Embryonic facial prominence (tissue), 1 donor: ENCODE results near the gene C2CD2.
"Not testable (repeated sequence)": the region's sequence is repeated elsewhere in the genome, so short reads cannot be mapped to it uniquely, and the experiment has no call there.

Experiments
- DNase-seq: peaks from one replicate; pipeline ENCODE4 v3.0.0-alpha.2; 2016; ENCODE audit errors: extremely low spot score

The C2CD2 gene

DNA sequence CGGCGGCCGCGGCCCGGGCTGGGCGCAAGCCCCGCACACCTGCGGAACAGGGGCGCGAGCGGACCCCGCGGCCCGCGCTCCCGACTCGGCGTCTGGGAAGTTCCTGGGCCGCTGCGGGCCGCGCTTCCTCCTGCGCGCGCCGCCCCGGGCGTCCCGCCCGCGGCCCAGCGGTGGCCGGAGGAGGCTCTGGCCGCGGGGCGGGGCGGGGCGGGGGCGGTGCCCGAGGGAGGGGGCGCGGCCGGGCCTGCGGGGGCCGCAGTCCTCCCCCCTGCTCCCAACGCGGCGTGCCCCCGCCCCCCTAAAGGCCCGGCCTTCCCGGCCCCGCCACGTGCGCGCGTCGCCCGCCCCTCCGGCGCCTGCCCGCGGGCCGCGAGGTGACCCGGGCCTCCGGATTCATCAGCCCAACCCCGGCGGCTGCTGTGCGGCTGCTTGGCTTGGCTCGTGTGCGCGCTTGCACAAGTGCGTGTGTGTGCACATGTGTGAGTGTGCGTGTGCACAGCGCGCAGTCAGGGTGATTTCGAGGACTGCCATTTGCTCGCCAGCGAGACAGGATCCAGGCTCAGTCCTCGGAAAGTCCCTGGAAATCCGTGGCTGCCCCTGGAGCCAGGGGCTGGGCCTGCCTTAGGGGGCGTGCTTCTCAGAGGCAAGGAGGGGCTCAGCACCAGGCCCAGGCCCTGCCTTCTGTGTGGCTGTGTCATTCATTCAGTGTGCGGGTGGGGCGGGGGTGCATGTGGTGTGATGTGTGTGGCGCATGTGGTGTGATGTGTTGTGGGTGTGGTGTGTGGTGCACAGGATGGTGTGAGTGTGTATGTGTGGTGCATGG is at the start of gene C2CD2:
Gene C2CD2 (minus strand): TSS at position 188 of the 823 bp plus-strand sequence. CDS start 370 bp downstream, outside the sequence.
- no peak for DNase-seq

GRCh38 chr21:42003051-42003461 is 49.2 kb upstream of the C2CD2 start:
- no peak for DNase-seq

DNA sequence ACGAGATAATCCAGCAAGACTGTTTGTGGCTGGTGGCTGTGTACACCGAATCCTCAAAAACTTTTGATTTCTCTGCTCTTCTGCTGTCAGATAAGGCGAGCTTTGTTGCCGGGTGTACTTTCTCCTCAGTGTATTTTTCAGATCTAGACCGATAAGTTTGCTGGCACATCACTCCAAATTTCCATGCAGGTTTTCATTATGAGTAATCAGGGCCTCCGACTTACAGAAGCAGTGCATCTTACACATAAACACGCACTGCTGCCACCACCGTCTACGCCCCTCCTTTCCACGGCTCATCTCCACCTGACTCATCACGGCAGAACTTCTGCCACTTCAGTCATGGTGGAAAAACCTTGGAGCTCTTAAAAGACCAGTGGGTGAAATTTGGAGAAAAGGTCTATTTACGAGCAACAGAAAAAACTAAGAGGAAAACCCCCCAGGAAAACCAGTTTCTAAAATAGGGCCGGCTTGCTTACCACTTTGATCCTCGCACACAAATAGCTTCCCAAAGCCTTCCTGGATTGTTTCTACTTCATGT is 48.7 kb upstream of the C2CD2 start:
- DNase-seq, result no peak

GRCh38 chr21:42001781-42002180 is 48.0 kb upstream of the C2CD2 start:
- no peak for DNase-seq

DNA sequence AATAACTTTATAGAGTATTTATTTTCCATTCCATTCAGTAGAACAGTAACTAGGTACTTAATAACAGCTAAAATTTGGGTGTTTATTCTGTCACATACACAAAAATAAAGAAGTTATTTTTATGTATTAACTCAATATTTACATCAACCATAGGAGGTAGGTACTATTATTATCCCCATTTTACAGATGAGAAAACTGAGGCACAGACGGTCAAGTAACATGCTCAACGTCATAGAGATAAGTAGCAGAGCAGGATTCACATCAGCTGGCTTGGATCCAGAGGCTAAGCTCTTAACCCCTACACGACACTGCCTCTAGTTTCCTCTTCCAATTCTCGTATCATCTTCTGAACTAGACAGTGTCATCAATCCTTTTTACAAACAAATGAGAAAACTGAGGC is 47.1 kb upstream of the C2CD2 start:
- no peak for DNase-seq

DNA sequence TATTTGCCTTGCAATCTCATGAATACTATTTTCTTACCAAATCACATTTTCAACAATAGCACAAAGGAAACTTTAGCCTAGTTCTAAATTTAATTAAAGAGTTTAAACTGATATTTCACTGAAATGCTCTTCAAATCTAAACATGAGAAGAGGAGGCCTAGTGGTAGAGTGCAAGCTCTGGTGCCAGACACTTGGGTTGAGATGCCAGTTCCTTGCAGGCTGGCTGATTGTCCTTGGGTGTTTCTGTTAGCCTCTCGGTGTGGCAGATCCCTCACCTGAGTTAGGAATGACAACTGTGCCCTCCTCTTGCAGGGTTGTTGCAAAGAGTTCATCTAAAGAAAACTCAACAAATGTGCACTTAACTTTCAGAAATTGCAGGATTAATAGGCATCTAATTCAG is 43.8 kb upstream of the C2CD2 start:
- no peak for DNase-seq

DNA sequence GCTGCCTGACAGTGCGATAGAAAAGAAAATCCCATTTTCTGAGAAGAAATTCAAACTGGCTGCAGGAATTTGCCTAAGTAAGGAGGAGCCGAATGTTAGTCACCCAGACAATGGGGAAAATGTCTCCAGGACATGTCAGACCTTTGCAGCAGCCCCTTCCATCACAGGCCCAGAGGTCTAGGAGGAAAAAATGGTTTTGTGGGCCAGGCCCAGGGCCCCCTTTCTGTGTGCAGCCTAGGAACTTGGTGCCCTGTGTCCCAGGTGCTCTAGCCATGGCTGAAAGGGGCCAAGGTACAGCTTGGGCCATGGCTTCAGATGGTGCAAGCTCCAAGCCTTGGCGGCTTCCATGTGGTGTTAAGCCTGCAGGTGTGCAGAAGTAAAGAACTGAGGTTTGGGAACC is 41.8 kb upstream of the C2CD2 start:
- DNase-seq, result no peak

DNA sequence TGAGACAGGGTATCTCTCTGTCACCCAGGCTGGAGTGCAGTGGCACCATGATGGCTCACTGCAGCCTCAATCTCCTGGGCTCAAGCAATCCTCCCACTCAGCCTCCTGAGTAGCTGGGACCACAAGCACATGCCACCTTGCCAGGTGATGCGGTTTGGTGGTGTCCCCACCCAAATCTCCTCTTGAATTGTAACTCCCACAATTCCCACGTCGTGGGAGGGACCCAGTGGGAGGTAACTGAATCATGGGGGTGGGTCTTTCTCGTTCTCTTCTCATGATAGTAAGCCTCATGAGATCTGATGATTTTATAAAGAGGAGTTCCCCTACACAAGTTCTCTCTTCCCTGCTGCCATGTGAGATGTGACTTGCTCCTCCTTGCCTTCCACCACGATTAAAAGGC is 40.8 kb upstream of the C2CD2 start:
- DNase-seq, result not testable (repeated sequence)

DNA sequence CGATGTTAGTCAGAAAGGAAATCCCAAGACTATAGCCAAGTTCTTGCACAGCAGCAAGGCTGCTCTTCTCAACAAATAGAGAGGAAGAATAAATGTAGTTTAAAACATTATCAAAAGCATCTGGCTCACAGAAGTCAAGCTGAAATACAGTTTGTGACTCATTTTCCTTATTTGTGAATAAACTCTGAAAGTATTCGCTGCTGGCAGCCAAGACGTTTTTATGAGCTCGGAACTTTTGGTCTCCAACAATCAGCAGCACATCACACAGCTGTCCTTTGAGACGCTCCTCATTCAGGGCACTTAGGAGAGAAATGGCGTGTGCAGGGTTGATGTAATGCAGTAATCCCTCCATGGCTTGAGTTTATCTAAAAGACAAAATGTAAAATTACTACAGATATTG is 39.9 kb upstream of the C2CD2 start:
- DNase-seq, result no peak

GRCh38 chr21:41992576-41992975 is 38.8 kb upstream of the C2CD2 start:
- DNase-seq, result no peak

DNA sequence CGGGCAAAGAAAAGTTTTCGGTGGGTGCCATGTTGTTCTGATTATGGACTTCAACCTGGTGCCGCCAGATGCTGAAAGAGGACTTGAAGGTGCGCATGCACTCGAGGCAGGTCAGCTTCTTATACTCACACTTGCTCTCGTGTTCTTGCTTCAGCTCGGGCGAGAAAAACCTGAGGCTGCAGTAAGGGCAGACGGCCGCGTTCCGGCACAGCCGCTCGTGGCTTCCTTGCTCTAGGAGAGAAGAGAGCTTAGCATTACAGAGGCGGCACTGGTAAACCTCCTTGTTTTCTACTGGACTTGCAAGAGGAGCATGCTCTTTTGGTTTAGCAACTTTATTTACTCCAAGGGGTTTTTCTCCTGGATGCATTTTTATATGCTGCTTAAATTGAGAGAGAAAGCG is 37.8 kb upstream of the C2CD2 start:
- DNase-seq, result no peak

DNA sequence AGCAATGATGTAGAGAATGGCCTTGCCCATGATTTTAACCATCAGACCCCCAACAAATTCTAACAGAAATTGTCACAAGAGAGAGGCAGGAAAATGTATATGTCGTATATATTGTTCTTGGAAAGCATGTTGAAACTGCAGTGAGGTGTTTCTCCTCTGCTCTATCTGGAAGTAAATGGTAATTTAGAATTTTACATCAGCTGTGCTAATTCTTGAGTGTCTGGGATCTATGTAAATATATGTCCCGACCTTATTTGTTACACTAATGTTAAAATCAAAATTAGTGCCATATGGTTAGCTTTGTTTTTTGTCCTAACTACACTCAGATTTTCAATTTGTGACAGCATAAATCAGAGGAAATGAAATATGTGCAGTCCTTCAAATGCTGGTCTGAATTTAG is 35.9 kb upstream of the C2CD2 start:
- no peak for DNase-seq

GRCh38 chr21:41987310-41987709 is 33.5 kb upstream of the C2CD2 start:
- no peak for DNase-seq

DNA sequence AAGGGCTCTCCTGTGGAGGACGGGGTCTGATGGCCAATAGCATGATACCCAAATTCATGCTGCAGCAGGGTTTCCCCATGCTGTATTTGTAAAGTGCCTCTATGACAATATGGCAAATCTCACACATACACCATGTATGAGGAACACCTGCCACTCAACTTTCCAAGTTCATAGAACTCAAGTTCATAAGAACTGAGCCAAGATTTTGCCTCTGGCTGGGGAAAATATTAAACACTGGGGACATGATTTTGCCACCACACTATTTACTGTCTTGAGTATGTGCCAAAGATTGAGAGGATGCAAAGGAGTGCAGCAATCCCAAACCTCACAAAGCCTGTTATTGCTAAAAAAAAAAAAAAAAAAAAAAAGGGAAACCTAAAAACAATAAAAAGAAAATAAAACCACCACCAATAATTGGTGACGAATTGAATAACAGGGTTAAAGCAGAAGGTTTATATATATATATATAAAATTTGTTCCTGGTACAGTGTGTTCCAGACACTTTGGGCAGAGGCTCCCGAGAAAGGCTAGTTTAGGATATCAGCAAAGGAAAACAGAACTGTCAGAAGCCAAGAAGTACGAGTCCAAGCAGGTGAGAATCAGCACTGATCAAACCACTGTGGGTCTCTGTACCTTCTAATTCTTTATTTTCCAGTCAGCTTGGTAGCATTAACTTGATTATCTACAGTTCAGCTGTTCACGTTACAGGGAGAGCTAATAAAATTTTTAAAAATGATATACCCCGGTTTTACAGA is 32.0 kb upstream of the C2CD2 start:
- DNase-seq, result no peak

- no peak for DNase-seq
Measured at GRCh38 chr21:41983229-41983628, 29.4 kb upstream of the C2CD2 start.

GRCh38 chr21:41980561-41980960 is 26.7 kb upstream of the C2CD2 start:
- DNase-seq, result no peak

- DNase-seq, result no peak
Measured at GRCh38 chr21:41979751-41980369, 26.0 kb upstream of the C2CD2 start.

- no peak for DNase-seq
Measured at GRCh38 chr21:41979335-41979734, 25.5 kb upstream of the C2CD2 start.

DNA sequence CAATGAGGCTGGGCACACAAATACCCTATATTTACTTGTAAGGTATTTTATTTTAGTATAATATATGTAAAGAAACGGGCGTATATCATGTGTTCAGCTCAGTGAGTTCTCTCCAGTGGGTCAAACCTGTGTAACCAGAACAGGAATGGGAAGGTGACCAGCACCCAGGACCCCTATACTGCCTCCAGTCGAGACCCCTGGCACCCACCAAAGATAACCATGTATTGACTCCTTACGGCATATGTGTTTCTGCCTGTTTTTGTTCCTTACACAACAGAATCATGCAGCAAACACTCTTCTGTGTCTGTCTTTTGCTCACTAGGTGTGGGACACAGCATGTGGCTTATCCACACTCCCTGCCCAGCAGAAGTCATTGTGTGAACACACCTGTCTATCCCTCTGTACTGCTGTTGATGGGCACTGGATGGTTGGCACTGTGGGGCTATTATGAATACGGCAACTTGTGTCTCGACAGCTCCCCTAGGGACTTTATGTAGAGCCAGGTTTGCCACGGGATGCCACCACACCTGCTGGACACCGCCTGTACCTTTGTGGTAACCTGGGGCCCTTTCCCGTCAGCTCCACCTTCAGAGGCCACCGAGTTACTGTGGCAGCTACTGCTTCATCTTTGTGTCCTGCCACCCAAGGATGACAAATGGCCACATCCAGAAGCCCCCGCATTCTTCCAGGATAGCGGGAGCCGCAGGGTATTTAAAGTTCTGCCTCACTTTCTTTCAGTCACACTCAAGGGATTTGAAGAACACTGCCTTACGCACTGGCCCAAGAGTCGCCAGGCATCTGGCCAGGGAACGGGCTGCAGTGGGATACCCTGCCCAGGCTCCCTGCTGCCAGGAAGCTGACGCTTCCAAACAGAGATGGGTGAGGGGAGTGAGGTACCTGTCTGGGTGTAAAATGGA is 23.5 kb upstream of the C2CD2 start:
- no peak for DNase-seq

DNA sequence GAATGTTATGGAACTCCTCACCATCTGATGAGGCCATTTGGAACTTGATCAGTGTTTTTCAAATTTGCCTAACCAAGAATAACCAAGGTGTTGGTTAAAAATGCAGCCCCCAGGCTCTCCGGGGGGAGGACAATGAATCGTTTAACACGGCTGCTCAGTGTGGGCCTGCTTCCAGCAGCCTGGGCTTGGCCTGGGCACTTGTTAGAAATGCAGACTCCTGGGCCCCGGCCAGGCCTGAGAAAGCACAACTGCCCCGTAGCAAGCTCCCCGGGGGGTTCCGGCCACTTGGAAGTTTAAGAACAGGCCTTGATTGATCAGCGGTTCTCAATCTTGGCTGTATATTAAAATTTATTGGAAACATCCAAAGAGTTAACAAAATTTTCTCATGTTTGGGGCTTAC is 22.8 kb upstream of the C2CD2 start:
- no peak for DNase-seq
